IPS DF 4.7 (cell line): Measurements from ENCODE around the gene GAS2L1.

Experiments
- DNase-seq: peaks from one replicate; pipeline ENCODE4 v3.0.0-alpha.2; 2013; ENCODE audit warnings: low spot score; ENCODE audit errors: extremely low read depth

GAS2L1 gene

GRCh38 chr22:29306175-29306834, at the start of gene GAS2L1:
GAS2L1 (plus strand) TSS chr22:29306650; CDS start chr22:29308106, 1,456 bp downstream.
- no peak for DNase-seq

GRCh38 chr22:29257751-29258181, 48.7 kb upstream of the GAS2L1 start:
- DNase-seq = no peak

GRCh38 chr22:29258407-29259252, 47.8 kb upstream of the GAS2L1 start:
- no peak for DNase-seq

GRCh38 chr22:29259253-29259899, 47.1 kb upstream of the GAS2L1 start:
- no peak for DNase-seq

- DNase-seq = no peak
Observed at GRCh38 chr22:29260031-29260560, 46.4 kb upstream of the GAS2L1 start.

- no peak for DNase-seq
Observed at GRCh38 chr22:29260601-29261315, 45.7 kb upstream of the GAS2L1 start.

GRCh38 chr22:29263791-29264276, 42.6 kb upstream of the GAS2L1 start:
- no peak for DNase-seq

- DNase-seq = no peak
Observed at GRCh38 chr22:29265305-29265704, 41.1 kb upstream of the GAS2L1 start.

- no peak for DNase-seq
Observed at GRCh38 chr22:29265929-29266328, 40.5 kb upstream of the GAS2L1 start.

- DNase-seq = no peak
Observed at GRCh38 chr22:29266564-29267461, 39.6 kb upstream of the GAS2L1 start.

- DNase-seq = no peak
Observed at GRCh38 chr22:29267462-29267857, 39.0 kb upstream of the GAS2L1 start.

GRCh38 chr22:29267858-29268510, 38.5 kb upstream of the GAS2L1 start, which contains the start of the genes EWSR1 and RHBDD3:
EWSR1 (plus strand) TSS chr22:29268268; CDS start chr22:29268337, 69 bp downstream.
RHBDD3 (minus strand) TSS chr22:29267981; CDS start chr22:29265626, 2,355 bp downstream.
- DNase-seq = peak; percentile 60

GRCh38 chr22:29268511-29269229, 37.8 kb upstream of the GAS2L1 start:
- DNase-seq = no peak

GRCh38 chr22:29269230-29269604, 37.2 kb upstream of the GAS2L1 start:
- no peak for DNase-seq

GRCh38 chr22:29269731-29270474, 36.5 kb upstream of the GAS2L1 start:
- DNase-seq = no peak

GRCh38 chr22:29270475-29271271, 35.8 kb upstream of the GAS2L1 start:
- DNase-seq = no peak

- no peak for DNase-seq
Observed at GRCh38 chr22:29272624-29273023, 33.8 kb upstream of the GAS2L1 start.
